Inferior parietal cortex (tissue), 1 donor: Measurements from ENCODE around the gene DOCK4.
"Not testable (repeated sequence)": the region's sequence is repeated elsewhere in the genome, so short reads cannot be mapped to it uniquely, and the experiment has no call there.

Source experiments
- DNase-seq: peaks from one replicate; pipeline ENCODE4 v3.0.0-alpha.2; 2016; ENCODE audit errors: extremely low spot score

Gene DOCK4, protein sequence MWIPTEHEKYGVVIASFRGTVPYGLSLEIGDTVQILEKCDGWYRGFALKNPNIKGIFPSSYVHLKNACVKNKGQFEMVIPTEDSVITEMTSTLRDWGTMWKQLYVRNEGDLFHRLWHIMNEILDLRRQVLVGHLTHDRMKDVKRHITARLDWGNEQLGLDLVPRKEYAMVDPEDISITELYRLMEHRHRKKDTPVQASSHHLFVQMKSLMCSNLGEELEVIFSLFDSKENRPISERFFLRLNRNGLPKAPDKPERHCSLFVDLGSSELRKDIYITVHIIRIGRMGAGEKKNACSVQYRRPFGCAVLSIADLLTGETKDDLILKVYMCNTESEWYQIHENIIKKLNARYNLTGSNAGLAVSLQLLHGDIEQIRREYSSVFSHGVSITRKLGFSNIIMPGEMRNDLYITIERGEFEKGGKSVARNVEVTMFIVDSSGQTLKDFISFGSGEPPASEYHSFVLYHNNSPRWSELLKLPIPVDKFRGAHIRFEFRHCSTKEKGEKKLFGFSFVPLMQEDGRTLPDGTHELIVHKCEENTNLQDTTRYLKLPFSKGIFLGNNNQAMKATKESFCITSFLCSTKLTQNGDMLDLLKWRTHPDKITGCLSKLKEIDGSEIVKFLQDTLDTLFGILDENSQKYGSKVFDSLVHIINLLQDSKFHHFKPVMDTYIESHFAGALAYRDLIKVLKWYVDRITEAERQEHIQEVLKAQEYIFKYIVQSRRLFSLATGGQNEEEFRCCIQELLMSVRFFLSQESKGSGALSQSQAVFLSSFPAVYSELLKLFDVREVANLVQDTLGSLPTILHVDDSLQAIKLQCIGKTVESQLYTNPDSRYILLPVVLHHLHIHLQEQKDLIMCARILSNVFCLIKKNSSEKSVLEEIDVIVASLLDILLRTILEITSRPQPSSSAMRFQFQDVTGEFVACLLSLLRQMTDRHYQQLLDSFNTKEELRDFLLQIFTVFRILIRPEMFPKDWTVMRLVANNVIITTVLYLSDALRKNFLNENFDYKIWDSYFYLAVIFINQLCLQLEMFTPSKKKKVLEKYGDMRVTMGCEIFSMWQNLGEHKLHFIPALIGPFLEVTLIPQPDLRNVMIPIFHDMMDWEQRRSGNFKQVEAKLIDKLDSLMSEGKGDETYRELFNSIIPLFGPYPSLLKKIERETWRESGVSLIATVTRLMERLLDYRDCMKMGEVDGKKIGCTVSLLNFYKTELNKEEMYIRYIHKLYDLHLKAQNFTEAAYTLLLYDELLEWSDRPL (N-terminal part only)

DNA sequence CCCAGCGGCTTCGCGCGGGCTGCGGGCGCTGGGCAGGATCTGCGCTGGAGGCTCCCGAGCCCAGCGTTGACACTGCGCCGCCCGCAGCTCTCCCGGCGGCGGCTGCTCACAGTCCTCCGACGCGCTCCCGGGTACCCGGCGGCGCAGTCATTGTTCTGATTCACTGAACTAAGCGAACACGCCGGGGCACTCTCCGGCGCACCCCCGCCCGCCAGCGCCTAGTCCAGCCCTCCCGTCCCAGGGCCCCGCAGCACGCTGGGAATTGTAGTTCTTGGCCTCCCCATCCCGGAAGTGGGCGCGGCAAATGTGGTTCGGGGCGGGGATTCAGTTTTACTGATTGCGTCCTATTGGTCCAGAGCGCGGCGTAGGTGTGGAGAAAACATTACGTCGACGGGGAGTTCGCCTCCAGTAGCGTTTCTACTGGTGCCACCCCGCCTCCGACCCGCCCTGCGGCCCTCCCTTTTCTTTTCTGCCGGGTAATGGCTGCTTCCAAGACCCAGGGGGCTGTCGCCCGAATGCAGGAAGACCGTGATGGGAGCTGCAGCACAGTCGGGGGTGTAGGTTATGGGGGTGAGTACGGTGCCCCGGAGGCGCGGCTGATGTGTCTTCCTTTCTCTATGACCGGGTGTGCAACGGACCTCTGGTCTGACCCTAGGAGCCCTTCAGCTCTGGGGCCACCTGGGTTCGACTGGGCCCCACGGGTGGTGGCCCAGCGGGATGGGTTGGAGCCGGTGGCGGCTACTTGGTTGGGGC, at the start of gene DOCK4, which contains the start of gene ZNF277:
Gene DOCK4 (minus strand): TSS at position 162 of the 753 bp plus-strand sequence. CDS start 261 bp downstream, outside the sequence.
Gene ZNF277 (plus strand): TSS at position 458 of the 753 bp plus-strand sequence. CDS start 22 bp downstream, at position 480.
- peak; percentile 99 for DNase-seq

DNA sequence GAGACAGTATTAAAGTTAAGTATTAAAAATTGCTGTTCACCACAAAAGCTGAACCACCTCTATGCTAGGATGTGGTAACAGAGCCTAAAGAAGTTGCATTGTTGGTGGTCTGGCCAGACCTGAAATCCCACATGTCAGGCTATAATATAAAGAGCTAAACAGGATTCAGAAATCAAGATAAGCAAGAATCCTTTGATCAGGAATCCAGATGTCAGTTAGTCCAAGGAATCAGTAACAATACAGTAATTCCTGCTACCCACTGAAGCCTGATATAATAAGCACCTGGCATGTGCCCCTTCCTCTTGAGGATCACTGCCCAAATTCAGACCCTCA, 49.2 kb upstream of the DOCK4 start:
- DNase-seq = no peak

DNA sequence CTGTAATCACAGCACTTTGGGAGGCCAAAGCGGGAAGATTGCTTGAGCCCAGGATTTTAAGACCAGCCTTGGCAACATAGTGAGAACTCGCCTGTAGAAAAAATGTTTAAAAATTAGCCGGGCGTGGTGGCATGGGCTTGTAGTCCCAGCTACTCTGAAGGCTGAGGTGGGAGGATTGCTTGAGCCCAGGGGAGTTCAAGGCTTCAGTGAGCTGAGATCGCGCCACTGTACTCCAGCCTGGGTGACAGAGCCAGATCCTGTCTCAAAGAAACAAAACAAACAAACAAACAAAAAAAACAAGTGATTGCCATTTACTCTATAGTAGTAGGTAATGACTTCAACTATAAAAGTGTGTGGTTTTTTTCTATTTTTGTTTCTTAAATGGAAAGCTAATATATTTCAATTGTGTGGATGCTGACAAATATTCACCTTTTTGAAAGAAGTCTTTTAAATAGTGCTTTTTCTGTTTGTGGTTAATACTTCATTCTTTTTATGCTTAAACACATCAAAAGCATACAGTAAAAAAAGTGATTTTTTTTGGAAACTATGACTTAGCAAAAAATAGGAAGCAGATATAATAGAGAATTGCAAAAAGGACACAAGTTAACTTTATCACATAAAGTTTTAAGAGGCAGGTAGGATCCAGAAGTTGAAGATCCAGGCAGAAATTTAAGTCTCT, 48.6 kb upstream of the DOCK4 start:
- DNase-seq = no peak

DNA sequence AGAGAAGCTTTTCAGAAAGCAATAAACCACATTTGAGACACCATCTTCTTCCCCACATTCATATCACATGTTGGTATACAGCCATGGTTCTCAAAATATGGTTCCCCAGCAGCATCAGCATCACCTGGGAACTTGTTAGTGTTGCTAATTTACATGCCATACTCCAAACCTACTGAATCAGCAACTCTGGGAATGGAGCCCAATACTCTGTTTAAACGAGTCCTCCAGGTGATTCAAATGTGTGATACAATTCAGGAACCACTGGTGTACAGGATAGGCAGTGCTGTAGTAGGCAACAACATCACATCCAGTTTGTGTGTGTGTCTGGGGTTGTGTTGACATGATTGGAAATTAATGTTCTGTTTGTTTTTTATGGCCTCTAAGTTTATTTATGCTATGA, 48.0 kb upstream of the DOCK4 start:
- no peak for DNase-seq

DNA sequence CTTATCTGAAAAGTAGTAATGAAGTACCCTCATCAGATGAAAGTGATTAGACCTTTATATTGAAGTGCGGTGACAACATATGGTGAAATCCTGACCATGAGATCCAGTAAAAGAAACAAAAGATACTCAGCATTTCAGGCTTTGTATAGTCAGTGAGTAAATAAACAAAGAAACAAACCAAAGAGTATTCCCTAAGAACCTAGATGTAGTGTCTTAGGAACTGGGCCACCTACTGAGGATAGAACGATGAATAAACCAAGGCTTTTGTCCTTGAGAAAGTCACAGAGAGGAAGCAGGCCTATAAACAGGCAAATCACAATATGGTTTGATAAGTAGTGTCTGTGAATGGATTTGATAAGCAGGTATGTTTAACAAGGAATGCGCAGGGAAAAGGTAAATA, 46.5 kb upstream of the DOCK4 start:
- no peak for DNase-seq

DNA sequence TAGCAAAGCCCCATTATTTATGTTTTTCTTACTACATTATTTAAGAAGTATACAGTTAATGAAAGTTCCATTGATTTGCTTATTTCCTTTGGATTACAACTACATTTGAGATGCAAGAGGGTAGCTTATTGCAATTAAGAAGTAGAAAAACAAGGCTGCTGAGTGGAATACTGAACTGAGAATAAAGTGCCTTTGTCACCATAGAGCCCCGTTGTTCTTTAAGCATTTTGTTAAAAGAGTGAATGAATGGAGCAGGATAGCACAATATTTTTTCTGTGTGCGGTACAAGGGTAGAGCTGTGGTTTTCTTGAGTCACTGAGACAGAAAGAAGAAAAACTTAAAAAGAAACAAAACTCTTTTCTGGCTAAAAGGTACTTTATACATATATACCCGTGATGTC, 45.9 kb upstream of the DOCK4 start:
- peak; percentile 61 for DNase-seq

DNA sequence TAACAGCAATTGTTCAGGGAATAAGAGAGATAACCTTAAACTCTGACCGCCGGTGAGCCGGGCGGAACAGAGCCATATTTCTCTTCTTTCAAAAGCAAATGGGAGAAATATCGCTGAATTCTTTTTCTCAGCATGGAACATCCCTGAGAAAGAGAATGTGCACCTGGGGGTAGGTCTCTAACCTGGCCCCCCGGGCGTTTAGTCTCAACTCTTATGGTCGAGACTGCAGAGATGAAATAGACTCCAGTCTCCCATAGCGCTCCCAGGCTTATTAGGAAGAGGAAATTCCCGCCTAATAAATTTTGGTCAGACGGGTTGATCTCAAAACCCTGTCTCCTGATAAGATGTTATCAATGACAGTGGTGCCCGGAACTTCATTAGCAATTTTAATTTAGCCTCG, 43.8 kb upstream of the DOCK4 start:
- not testable (repeated sequence) for DNase-seq

DNA sequence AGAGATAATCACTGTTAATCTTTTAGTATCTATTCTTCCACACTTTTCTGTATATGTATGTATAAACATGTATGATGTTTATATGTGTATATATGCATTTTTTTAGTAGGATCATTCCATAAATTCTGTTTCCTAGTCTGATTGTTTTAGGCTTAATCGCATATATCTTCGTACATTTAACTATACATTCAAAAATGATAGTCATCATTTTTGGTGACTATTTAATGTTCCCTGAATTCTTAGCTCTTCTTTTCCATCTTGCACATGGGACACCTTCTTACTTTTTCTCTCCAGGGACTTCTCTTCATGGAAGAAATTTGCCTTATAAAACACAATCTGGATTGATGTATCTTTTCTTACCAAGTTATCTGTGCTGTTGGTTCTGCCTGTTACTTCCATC, 42.4 kb upstream of the DOCK4 start:
- DNase-seq = no peak

DNA sequence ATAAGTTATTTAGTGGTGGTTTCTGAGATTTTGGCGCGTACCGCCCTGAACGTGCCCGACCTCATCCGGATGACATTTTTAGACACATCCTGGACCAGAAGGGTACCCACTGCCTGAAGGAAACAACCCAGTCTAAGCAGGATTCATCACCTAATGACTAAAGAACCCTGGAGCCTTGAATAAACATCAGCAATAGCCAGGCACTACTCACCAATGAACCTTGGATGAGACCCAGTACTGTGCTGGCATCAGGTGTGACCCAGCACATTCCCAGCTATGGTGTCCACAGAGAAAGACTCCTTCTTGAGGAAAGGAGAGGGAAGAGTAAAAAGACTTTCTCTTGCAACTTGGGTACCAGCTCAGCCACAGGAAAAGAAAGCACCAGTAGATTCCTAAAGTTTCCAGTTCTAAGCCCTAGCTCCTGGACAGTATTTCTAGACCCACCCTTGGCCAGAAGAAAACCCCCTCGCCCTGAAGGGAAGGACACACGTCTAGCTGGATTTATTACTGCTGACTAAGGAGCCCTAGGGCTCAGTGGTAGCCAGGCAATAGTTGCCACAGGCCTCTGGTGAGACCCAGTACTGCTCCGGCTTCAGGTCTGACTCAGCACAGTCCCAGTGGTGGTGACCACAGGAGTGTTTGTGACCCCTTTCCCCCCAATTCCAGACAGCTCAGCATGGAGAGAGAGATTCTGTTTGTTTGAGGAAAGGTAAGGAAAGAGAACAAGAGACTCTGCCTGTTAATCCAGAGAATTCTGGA, 32.8 kb upstream of the DOCK4 start:
- DNase-seq = no peak

DNA sequence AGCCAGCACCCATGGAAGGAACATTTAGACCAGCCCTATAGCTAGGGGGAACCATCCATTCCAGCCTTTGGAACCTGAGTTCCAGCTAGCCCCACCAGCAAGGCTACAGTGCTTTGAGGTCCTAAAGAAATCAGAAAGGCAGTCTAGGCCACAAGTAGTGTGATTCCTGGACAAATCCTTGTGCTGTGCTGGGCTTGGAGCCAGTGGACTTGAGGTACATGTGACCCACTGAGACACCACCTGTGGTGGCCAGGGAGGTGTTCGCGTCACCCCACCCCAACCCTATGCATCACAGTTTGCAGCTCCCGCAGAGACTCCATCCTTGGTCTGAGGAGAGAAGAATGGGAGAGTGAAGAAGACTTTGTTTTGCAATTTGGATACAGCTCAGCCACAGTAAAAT, 32.1 kb upstream of the DOCK4 start:
- DNase-seq = no peak

DNA sequence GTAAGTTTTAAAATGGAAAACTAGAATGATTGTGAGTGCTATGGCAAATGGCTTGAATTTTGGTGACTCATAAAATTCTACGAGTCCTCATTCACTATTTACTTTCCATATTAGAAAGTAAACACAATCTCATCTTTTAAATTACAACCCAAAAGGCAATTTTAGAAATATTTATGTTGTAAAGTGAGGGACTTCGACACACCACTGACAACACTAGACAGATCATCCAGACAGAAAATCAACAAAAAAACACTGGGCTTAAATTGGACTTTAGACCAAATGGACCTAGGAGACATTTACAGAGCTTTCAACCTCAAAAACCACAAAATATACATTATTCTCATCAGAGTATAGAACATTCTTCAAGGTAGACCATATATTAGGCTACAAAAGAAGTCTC, 30.4 kb upstream of the DOCK4 start:
- DNase-seq = no peak

DNA sequence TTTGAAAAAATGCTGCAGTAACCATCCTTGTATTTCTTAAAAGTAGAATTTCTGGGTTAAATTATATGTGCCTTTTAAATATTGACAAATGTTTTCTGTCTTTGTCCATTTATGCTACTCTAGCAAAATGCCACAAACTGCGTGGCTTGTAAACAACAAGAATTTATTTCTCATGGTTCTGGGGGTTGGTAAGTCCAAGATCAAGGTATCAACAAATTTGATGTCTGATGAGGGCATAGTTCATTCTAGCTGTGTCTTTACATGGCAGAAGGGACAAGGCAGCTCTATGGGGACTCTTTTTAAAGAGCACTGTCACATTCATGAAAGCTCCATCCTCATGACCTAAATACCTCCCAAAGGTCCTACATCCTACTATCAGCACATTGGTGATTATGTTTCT, 27.9 kb upstream of the DOCK4 start:
- no peak for DNase-seq

DNA sequence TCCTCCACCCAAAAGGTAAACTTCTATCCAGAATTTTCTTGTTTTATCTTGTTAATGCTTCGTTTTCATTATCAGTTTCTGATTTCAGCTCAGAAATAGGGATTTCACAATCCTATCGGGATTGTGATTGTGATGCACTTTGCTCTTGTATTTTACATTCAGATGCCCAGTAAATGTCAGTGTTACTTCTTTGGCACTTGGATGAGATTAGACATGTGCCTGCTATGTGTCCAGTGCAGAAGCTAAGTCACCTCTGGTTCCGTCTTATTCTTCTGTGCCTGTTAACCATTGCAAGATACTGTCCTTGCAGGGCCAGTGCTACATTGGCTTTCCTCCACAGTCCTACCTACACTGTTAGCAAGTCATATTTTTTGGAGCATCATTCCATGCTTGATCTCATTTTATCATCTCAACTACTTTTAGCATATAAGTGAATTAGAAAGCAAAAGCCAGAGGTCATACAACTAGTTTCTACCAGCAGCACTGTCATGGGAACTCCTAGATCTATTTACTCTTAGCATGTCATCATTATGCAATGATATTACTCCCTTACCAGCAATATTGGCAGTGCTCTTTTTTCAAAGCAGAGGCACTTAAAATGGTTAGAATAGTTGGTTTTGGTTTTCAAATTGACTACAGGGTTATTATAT, 27.0 kb upstream of the DOCK4 start:
- no peak for DNase-seq

DNA sequence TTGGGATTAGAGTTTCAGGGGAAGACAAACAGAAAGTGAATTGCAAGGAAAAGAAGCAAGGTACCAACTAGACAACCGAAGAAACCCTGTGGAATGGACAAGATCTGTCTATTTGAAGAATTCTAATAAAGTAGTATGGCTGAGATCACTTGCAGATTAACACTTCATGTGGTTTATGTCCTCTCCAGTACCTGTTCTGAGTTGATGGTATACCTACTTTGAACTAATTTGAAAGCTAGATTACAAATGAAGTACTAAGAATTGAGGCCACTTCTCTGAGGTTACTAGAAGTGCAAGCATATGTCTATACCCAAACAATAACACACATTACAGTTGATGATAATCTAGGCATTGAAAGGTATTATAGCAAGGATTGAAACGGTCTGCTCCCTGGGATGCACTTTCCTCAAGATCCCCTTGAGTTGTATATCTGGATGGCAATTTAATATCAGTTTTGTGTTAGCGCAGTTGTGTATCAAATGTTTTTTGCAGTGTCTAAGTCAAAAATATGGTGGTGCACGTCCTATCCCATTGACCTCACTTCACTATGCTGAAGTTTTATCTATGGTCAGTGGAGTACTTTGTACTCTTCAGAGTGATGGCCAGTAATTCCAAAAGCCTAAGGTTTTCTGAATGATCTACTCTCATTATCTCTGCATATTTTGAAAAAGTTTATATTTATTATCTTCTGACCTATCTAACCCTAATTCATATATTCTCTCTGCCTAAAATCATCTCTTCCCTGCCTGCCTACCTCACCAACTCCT, 26.2 kb upstream of the DOCK4 start:
- no peak for DNase-seq

DNA sequence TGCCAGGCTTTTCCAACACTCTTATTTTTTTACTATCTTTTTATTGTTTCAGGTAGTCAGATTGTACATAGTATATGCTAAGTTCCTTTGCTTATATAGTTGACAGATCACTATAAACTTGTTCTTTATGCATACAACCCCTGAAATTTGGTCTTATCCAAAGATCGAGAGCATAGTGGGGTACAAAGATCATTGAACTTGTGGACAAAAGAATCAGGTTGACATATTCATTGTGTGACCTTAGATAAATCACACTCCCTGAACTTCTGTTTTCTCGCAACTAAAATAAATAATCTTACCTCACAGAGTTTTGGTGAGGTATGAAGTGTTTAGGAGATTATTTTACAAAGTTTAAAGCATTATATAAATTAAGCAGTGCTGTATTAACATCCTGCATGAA, 22.4 kb upstream of the DOCK4 start:
- DNase-seq = no peak

DNA sequence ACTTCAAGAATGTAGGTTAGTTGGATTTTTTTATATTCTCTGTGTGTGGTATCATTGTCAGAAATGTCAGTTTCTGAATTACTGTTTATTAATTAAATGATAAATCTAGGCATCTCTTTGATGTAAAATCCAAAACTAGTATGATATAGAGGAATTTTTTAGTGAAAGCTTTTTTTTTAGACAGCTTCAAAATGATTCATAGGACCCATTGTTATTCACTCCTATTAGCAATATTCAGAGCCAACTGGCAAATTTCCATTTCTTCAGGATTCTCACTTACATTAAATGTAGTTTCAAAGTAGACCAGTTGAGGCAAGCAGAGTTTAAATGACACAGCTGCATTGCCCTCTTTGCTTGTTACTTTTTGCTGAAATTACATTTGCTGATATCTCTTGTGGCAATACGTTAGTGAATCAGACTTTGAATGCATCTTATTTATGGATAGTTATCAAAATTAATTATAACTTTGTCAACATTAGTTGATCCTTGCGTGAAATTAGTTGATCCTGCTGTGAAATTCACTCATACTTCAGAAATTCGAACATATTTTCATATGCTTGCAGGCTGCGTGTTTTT, 20.6 kb upstream of the DOCK4 start:
- no peak for DNase-seq

DNA sequence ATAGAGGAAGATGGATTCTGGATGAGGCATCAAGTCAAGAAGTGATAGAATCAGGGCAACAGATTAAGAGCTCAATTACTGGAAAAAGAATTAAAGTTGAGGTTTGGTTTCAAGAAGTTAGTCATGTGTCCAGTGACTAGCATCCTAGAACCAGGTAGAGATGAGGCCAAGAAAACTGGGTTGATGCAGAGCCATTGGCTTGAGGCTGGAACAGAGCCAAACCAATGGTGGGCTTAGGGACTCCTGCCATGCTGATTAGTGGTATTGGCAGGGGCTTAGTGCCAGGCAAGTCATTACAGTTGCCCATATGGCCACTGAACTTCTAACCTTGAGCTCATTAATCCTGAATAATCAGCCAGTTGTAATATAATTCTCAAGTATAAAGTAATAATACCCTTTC, 18.8 kb upstream of the DOCK4 start:
- no peak for DNase-seq

DNA sequence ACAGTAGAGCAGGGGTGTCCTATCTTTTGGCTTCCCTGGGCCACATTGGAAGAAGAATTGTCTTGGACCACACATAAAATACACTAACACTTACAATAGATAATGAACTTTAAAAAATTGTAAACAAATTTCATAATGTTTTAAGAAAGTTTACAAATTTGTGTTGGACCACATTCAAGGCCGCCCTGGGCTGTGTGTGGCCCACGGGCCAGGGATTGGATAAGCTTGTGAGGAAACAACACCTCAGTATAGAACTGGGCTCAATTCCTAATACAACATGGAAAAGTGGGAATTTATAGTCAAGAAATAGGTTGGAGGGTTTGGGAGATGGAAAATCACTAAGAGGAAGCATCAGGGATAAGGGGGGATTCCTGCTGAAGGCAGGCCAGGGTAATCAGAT, 18.0 kb upstream of the DOCK4 start:
- DNase-seq = no peak
